Stomach (tissue), 4 donors: ENCODE data around the gene SPIC.

ENCODE experiments used
- CTCF ChIP-seq, 7 experiments: fragments of 450-650 bp in 4 of 7; fragments of 200-600 bp in 3 of 7; sonication (generic) in 3 of 7; IDR thresholded peaks; one replicate each; pipeline ENCODE4 v1.5.1; 2016 to 2019; ENCODE audit warnings: antibody characterized with exemption in 7 of 7, control low read depth in 2 of 7, mild to moderate bottlenecking in 1 of 7
- POLR2A ChIP-seq, 4 donors: fragments of 450-650 bp; IDR thresholded peaks; one replicate each; pipeline ENCODE4 v1.6.1; 2016; ENCODE audit warnings: antibody characterized with exemption in 4 of 4, control low read depth in 2 of 4, mild to moderate bottlenecking in 1 of 4, moderate library complexity in 1 of 4

DNA sequence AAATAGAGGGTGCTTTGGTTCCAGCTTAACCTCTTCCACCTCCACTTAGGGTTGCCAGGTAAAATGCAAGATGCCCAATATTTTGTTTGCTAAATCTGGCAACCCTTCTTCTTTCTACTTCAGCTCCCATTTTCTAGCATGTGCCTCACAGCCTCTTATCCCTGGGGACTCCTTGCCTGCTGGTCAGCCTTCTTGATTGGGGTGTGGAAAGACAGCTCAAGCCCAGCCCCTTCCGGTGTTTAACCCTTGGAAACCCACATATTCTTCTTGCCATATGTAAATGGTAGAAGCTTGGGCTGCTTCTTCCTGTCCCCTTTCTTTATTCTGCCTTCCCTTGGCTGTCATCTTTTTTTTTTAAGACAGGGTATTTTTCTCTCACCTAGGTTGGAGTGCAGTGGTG, 5.7 kb downstream of the SPIC start:
- no peak for TF ChIP-seq POLR2A (IDR thresholded peaks at IDR 0.05)
- no peak for TF ChIP-seq CTCF (IDR thresholded peaks at IDR 0.05)
